GM12878 (cell line): ENCODE results near the gene APBA3. TPM values are rescaled to one million over a fixed set of nuclear protein-coding genes. Genes with fewer than 3 reads are reported as not detected.
"Not testable (repeated sequence)": the region's sequence is repeated elsewhere in the genome, so short reads cannot be mapped to it uniquely, and the experiment has no call there.

Experiments used
- ATAC-seq: fragments of 200-7000 bp; cut with Tn5 transposase; 3 replicates; pipeline ENCODE4 v1.9.1; 2020; ENCODE audit warnings: mild to moderate bottlenecking, moderate library complexity
- BruUV-seq: library from RNA; stranded (reverse); fragments of 400-500 nt; replicated peaks from 2 replicates; lab custom pipeline; 2021; lab: Mats Ljungman, UMichigan
- CTCF ChIA-PET: fragments of 300-600 bp; sonication (Branson Sonifier 250); formaldehyde crosslinking; extraction: SDS; loops from one replicate; lab custom pipeline; 2021; ENCODE audit warnings: inconsistent platforms; lab: Yijun Ruan, JAX
- POLR2A ChIA-PET: fragments of 350-600 bp; formaldehyde crosslinking; extraction: SDS; loops from one replicate; lab custom pipeline; 2021; ENCODE audit warnings: inconsistent platforms; lab: Charles Lee
- RAD21 ChIA-PET: fragments of 300-600 bp; sonication (Branson Sonifier 250); formaldehyde crosslinking; loops from one replicate; lab custom pipeline; 2023; ENCODE audit warnings: antibody characterized with exemption; ENCODE audit not compliant: unreplicated experiment; lab: Charles Lee
- SMC1A ChIA-PET: fragments of 300-600 bp; sonication (Branson Sonifier 250); formaldehyde crosslinking; loops from one replicate; lab custom pipeline; 2023; ENCODE audit not compliant: unreplicated experiment, uncharacterized antibody; lab: Charles Lee
- DNase-seq: peaks from one replicate; pipeline ENCODE4 v3.0.0-alpha.2; 2011; ENCODE audit warnings: low read depth, low spot score
- FAIRE-seq: peaks from 3 replicates; lab custom pipeline; 2011; peaks lifted over from hg19 to GRCh38; lab: Jason Lieb, UNC
- H2AFZ ChIP-seq: 2 replicates; pipeline ENCODE4 v1.6.0; 2011; ENCODE audit warnings: low read depth, low read length, control low read depth; ENCODE audit not compliant: control insufficient read depth
- H3K27ac ChIP-seq: 2 replicates; pipeline ENCODE4 v1.5.1; 2011; ENCODE audit warnings: control low read depth; ENCODE audit not compliant: control insufficient read depth, insufficient read depth
- H3K27me3 ChIP-seq, 2 experiments: replicated peaks in 1 of 2; 2 replicates each; pipeline versions ENCODE4 v1.6.0 to v1.6.1; 2011; ENCODE audit warnings: low read length in 1 of 2; ENCODE audit not compliant: control insufficient read depth in 2 of 2, insufficient read depth in 2 of 2
- H3K36me3 ChIP-seq, 2 experiments: 2 replicates each; pipeline ENCODE4 v1.5.1; 2011; ENCODE audit warnings: low read length in 1 of 2; ENCODE audit not compliant: control insufficient read depth in 2 of 2, insufficient read depth in 2 of 2
- H3K4me1 ChIP-seq: 2 replicates; pipeline ENCODE4 v1.6.1; 2011; ENCODE audit warnings: mild to moderate bottlenecking, low read length, moderate library complexity, mixed read lengths; ENCODE audit not compliant: control insufficient read depth, insufficient read depth
- H3K4me2 ChIP-seq: 2 replicates; pipeline ENCODE4 v1.6.0; 2011; ENCODE audit warnings: control low read depth; ENCODE audit not compliant: control insufficient read depth, insufficient read depth
- H3K4me3 ChIP-seq: fragments of 200-600 bp; sonication (generic); 2 replicates; pipeline ENCODE4 v1.5.1; 2016
- H3K79me2 ChIP-seq: 2 replicates; pipeline ENCODE4 v1.6.0; 2011; ENCODE audit warnings: low read length; ENCODE audit not compliant: control insufficient read depth, insufficient read depth
- H3K9ac ChIP-seq: 2 replicates; pipeline ENCODE4 v1.8.0; 2011; ENCODE audit warnings: low read length, control low read depth, mixed read lengths; ENCODE audit not compliant: control insufficient read depth, insufficient read depth
- H3K9me3 ChIP-seq: replicated peaks from 3 replicates; pipeline ENCODE4 v1.5.1; 2011; ENCODE audit warnings: mild to moderate bottlenecking, low read length; ENCODE audit not compliant: control insufficient read depth, insufficient read depth
- H4K20me1 ChIP-seq: 2 replicates; pipeline ENCODE4 v1.6.0; 2011; ENCODE audit not compliant: control insufficient read depth, insufficient read depth
- TAF1 ChIP-seq: IDR thresholded peaks from 2 replicates; pipeline ENCODE4 v1.6.1; 2011; ENCODE audit warnings: mild to moderate bottlenecking, low read depth, low read length, borderline replicate concordance
- WGBS: methylation state at CpG from one replicate; pipeline ENCODE4 v1.1.6; 2016; ENCODE audit warnings: low lambda C conversion rate; ENCODE audit not compliant: insufficient replicate concordance, insufficient coverage; ENCODE audit errors: missing lambda C conversion rate; 5-methylcytosine and 5-hydroxymethylcytosine counted together
- in situ Hi-C: fragments of 300-500 bp; cut with MboI; formaldehyde crosslinking; loops from 9 replicates; pipeline ENCODE4 v1.14.3; 2018; ENCODE audit warnings: mixed read lengths
- intact Hi-C: fragments of 100-400 bp; cut with micrococcal nuclease; formaldehyde crosslinking; loops from one replicate; pipeline ENCODE4 v1.14.2; 2022; ENCODE audit not compliant: unreplicated experiment
- polyA plus RNA-seq, 11 experiments: library from polyadenylated mRNA; depleted of rRNA in 4 of 11; unstranded in 6 of 11; stranded (reverse) in 5 of 11; fragments of >200 nt; fragmentation: Nextera tagmentation in 4 of 11; fragmentation: Illumina TruSeq in 1 of 11; extraction: Ambion mirVana in 4 of 11; extraction: Trizol in 1 of 11; gene quantifications; 1 replicate in 1 of 11; 2 replicates in 10 of 11; pipeline versions ENCODE4 v1.2.1 to v1.2.3, GENCODE V29; 2011 to 2016; ENCODE audit warnings: inconsistent platforms in 2 of 11, missing spikeins in 2 of 11, low read depth in 1 of 11
- total RNA-seq, 4 experiments: library from RNA; depleted of rRNA in 3 of 4; stranded (reverse); fragments of >200 nt in 3 of 4; fragmentation: Illumina TruSeq in 1 of 4; extraction: Trizol in 1 of 4; gene quantifications; 2 replicates each; pipeline versions ENCODE4 v1.2.1 to v1.2.3, GENCODE V29; 2013 to 2021
- TF ChIP-seq, protein P1 (sequence below): fragments of 450-650 bp; IDR thresholded peaks from 2 replicates; pipeline ENCODE4 v1.6.1; 2016; ENCODE audit warnings: mild to moderate bottlenecking, moderate library complexity, borderline replicate concordance

Gene APBA3
- total and polyA plus RNA-seq, 10 of the 15 experiments (the other 5 are each of a cell fraction or from before 2014, with no cell fraction given) = 0.31 to 36.4 (median 18.3) TPM

DNA sequence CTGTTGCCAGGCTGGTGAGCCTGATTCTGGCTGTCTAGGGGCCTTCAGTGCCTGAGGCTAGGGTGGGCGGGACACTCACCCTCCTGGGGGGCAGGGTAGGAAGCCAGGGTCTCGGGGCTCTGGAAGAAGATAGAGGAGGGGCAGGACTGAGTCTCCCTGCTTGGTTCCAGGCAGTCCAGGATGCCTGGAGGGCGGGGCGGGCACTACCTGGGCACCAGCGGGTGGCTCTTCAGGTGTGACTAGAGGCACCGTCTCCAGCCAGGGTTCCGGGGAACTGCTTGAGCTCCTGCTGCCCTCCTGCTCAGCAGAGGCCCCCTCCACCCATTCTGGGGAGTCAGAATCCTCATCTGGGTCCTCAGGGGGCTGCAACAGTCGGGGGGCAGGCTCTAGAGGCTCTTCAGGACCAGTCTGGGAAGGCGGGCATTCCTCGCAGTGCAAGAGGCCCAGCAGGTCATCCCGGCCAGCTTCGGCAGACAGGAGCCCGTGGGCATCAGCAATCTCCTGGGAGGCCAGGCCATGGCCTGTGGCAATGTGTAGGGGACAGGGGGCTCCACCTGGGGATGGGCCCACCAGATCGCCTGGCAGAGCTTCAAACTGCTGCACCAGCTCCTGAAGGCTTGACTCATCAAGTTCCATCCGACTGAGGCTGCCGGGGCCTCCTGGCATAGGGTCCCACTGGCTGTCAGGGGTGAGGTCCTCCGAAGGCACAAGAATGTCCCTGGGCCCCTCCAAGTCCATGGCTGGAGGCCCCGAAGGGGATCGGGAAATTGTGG lies 1.8 kb downstream of the APBA3 start (continued):
- TF ChIP-seq TAF1 = no peak

DNA sequence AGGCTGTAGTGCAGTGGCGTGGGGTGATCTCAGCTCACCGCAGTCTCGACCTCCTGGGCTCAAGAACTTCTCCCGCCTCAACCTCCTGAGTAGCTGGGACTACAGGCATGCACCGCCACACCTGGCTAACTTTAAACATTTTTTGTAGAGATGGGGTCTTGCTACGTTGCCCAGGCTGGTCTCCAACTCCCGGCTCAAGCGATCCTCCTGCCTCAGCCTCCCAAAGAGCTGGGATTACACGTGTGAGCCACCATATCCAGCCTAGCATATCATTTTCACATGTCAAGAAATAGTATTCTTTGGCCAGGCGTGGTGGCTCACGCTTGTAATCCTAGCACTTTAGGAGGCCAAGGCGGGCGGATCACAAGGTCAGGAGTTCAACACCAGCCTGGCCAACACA lies 3.2 kb downstream of the APBA3 start:
- ATAC-seq, intact Hi-C loops, H3K4me3 ChIP-seq, H3K9me3 ChIP-seq, in situ Hi-C loops, DNase-seq, H4K20me1 ChIP-seq, SMC1A ChIA-PET, H3K4me2 ChIP-seq, H3K27me3 ChIP-seq, H3K27ac ChIP-seq, POLR2A ChIA-PET, H2AFZ ChIP-seq, H3K36me3 ChIP-seq, CTCF ChIA-PET, FAIRE-seq, BruUV-seq, H3K9ac ChIP-seq, H3K4me1 ChIP-seq: not testable (repeated sequence)
- peaks cover 22% of the 10 kb centered on the region for H3K79me2 ChIP-seq
- RAD21 ChIA-PET = interaction anchor here (0.6 kb wide), 1 partner anchor 195 kb away, joined by 3 read pairs; no protein-coding TSS in a partner anchor
- WGBS = 98% methylated on average over 13 of the region's 13 CpGs

DNA sequence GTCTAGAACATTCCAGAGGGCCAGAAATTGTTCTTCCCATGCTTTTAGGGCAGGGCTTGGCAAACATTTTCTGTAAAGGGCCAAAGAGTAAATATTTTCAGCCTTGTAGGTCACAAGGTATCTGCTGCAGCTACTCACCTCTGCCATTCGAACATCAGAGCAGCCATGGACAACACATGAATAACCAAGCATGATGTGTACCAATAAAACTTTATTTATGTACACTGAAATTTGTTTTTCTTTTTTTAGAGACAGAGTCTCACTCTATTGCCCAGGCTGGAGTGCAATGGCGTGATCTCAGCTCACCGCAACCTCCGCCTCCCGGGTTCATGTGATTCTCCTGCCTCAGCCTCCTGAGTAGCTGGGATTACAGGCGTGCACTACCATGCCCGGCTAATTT lies 3.8 kb downstream of the APBA3 start:
- CTCF ChIA-PET = interaction anchor here (1.7 kb wide), 1 partner anchor 61 kb away, joined by 4 read pairs; no protein-coding TSS in a partner anchor
- H3K9me3 ChIP-seq, BruUV-seq, H4K20me1 ChIP-seq, RAD21 ChIA-PET, H3K36me3 ChIP-seq, H3K27me3 ChIP-seq, ATAC-seq, H3K4me1 ChIP-seq, in situ Hi-C loops, intact Hi-C loops, H3K9ac ChIP-seq, H3K4me3 ChIP-seq, FAIRE-seq, SMC1A ChIA-PET, H3K4me2 ChIP-seq, H2AFZ ChIP-seq, H3K27ac ChIP-seq, DNase-seq: not testable (repeated sequence)
- TF ChIP-seq, protein P1, sequence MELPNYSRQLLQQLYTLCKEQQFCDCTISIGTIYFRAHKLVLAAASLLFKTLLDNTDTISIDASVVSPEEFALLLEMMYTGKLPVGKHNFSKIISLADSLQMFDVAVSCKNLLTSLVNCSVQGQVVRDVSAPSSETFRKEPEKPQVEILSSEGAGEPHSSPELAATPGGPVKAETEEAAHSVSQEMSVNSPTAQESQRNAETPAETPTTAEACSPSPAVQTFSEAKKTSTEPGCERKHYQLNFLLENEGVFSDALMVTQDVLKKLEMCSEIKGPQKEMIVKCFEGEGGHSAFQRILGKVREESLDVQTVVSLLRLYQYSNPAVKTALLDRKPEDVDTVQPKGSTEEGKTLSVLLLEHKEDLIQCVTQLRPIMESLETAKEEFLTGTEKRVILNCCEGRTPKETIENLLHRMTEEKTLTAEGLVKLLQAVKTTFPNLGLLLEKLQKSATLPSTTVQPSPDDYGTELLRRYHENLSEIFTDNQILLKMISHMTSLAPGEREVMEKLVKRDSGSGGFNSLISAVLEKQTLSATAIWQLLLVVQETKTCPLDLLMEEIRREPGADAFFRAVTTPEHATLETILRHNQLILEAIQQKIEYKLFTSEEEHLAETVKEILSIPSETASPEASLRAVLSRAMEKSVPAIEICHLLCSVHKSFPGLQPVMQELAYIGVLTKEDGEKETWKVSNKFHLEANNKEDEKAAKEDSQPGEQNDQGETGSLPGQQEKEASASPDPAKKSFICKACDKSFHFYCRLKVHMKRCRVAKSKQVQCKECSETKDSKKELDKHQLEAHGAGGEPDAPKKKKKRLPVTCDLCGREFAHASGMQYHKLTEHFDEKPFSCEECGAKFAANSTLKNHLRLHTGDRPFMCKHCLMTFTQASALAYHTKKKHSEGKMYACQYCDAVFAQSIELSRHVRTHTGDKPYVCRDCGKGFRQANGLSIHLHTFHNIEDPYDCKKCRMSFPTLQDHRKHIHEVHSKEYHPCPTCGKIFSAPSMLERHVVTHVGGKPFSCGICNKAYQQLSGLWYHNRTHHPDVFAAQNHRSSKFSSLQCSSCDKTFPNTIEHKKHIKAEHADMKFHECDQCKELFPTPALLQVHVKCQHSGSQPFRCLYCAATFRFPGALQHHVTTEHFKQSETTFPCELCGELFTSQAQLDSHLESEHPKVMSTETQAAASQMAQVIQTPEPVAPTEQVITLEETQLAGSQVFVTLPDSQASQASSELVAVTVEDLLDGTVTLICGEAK = peak; percentile 82
- 86% methylated on average over 7 of the region's 7 CpGs for WGBS
- H3K79me2 ChIP-seq = peaks cover 18% of the 10 kb centered on the region
- POLR2A ChIA-PET = interaction anchor here (0.6 kb wide), 1 partner anchor 382 kb away, joined by 8 read pairs; no protein-coding TSS in a partner anchor
